ENCODE results near the gene CFAP68. TPM values are rescaled to one million over a fixed set of nuclear protein-coding genes. Genes with fewer than 3 reads are reported as not detected.

The CFAP68 gene
- total and polyA plus RNA-seq, 10 donors = 9.4 to 37.1 (median 13.6) TPM

DNA sequence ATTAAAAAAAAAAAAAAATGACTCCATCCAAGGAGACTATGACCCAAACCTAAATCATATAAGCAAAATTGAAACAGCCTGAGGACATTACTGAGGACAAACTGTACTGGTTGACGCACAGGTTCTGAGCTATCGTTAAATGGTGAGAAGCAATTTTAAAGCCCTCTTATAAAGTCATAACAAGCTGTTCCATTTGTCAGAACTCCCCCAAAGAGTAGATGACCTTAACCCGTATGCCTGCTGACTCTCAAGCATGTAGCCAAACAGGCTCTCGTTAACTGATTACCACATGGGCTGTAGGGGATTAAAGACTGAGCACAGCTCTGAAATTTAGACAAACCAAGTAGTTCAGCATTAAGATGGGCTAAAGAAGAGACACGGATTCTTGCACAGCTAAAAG is 30.0 kb downstream of the CFAP68 start:
- TF ChIP-seq, protein P1, sequence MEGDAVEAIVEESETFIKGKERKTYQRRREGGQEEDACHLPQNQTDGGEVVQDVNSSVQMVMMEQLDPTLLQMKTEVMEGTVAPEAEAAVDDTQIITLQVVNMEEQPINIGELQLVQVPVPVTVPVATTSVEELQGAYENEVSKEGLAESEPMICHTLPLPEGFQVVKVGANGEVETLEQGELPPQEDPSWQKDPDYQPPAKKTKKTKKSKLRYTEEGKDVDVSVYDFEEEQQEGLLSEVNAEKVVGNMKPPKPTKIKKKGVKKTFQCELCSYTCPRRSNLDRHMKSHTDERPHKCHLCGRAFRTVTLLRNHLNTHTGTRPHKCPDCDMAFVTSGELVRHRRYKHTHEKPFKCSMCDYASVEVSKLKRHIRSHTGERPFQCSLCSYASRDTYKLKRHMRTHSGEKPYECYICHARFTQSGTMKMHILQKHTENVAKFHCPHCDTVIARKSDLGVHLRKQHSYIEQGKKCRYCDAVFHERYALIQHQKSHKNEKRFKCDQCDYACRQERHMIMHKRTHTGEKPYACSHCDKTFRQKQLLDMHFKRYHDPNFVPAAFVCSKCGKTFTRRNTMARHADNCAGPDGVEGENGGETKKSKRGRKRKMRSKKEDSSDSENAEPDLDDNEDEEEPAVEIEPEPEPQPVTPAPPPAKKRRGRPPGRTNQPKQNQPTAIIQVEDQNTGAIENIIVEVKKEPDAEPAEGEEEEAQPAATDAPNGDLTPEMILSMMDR (IDR thresholded peaks at IDR 0.05 in 8 of 11, conservative IDR thresholded peaks at IDR 0.05 in 3 of 11) = no peak
- TF ChIP-seq POLR2AphosphoS5 (IDR thresholded peaks at IDR 0.05) = peak in 1 of 3 donors; percentile 37
- H3K4me3 ChIP-seq = peak overlapping the region in 2 of 8 donors; percentile 42 to 62
- 68 to 85% (median 79%) methylated on average over 5 of the region's 5 CpGs for WGBS, 5 donors

DNA sequence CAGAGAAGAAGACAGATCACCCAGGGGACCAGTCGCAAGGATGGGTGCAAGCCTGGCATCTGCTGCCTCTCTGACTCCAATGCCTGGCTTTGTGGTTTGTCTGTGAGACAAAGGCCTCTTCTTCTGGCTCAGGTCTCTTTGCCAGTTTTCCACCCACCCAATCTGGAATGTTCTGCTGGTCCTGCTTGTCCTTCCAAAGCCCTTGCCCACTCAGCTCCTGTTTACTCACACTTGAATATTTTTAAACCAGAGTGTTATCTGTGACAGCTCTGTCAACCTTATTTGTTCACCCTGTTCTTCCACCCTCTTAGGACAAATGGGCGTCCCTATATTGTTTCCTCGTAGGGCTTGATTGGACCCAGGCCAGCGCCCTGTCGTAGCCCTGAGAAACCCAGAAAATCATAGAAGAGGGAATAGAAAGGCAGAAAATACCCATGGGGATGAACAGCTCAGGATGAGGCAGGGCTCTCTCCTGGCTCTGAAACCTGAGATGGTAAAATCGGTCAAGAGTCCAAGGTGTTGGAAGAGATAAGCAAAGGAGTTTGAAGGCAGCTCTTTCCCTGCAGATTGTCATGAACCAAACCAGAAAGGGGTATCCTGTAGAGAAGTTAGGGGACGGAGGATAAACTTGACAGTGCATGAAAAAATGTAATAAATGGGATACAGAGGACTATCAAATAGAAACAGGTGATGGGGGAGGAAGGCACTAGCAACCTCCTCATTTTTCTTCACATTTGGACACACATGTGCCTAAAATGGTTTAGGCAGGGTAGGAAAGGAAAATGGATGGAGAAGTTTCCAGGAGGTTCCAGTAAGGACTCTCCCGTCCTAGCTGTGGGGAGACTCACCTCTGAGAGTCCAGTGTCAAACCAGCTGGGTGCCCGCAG is 31.6 kb downstream of the CFAP68 start:
- WGBS, 5 donors = 65 to 76% (median 70%) methylated on average over 9 of the region's 9 CpGs
- peak overlapping the region in 7 of 8 donors; percentile 58 to 85 (median 80) for H3K27ac ChIP-seq
- H3K4me1 ChIP-seq = no peaks in the 10 kb centered on the region
- DNase-seq = no peak
- peaks cover 0 to 49% (median 25%) of the 10 kb centered on the region in 7 donors for H3K27me3 ChIP-seq (replicated peaks in 1 of 7)
- H3K9me3 ChIP-seq = no peaks in the 10 kb centered on the region
- TF ChIP-seq, protein P1 (IDR thresholded peaks at IDR 0.05 in 8 of 11, conservative IDR thresholded peaks at IDR 0.05 in 3 of 11) = no peak
- TF ChIP-seq POLR2AphosphoS5 (IDR thresholded peaks at IDR 0.05) = no peak
- TF ChIP-seq POLR2A (IDR thresholded peaks at IDR 0.05) = no peak
- intact Hi-C loops (cut with DNase I; ENCODE audit: low total_unique reads) = no loop called here
- peak overlapping the region in 5 of 8 donors; percentile 4 to 62 (median 34) for H3K4me3 ChIP-seq
- H3K36me3 ChIP-seq = no peaks in the 10 kb centered on the region

More for the DNA sequence above, 30.0 kb downstream of the CFAP68 start:
- Histone ChIP-seq H3K27ac (peak overlapping the region in 4 of 8 donors; percentile 80 to 85 (median 81)), H3K27me3 (replicated peaks in 1 of 7) (peaks cover 0 to 40% (median 25%) of the 10 kb centered on the region in 7 donors), H3K4me1 (no peaks in the 10 kb centered on the region), H3K36me3 (no peaks in the 10 kb centered on the region), H3K9me3 (peaks cover 0 to 5% (median 0%) of the 10 kb centered on the region in 8 donors)
- no peak for DNase-seq
- intact Hi-C loops (cut with DNase I; ENCODE audit: low total_unique reads) = no loop called here

DNA sequence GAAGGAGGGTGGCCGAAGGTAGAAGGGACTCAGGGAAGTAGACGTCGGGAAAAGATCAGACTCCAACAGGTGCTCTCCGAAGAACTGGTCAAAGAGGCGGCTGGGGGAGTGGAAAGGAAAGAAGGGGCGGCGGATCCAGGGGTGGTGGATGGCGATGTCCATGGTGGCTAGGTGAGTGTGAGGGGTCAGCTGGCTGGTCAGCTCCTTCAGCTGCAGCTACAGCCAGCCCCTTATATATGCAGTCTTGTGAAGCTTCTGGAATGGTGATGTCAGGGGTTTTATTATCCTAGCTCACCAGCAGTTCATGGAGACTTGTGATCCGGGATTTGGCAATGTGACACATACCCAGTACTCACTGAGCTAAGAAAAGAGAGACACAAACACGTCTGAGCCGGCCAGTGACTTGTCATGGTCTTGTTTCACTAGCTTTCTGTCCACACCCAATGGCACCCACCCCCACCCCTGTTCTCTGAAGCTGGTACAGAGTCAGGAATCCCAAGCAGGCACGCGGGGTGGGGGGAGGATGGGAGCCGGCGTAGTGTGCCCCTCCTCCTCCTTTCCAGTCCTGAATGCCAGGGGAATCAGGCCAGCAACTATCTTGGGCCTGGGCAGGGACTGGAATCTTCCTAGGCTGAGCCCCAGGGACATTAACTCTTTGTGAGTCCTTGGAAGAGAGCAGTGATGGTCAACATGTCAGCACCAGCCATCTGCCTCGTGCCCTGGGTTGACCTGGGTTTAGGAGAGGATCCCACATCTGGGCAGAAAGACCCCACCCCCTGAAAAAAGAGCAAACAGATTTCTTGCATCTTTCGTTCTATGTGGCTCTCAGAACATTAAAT is 32.4 kb downstream of the CFAP68 start, which contains the start of gene CRYAB:
CRYAB (minus strand) TSS at position 208 of the 839 bp plus-strand sequence; CDS start at position 162, 46 bp downstream.
- H3K27me3 ChIP-seq (replicated peaks in 1 of 7) = peaks cover 0 to 55% (median 25%) of the 10 kb centered on the region in 7 donors
- 50 to 71% (median 64%) methylated on average over 16 to 17 of the region's 17 CpGs for WGBS, 5 donors

More for the DNA sequence above, 32.4 kb downstream of the CFAP68 start, which contains the start of gene CRYAB:
- Histone ChIP-seq H3K9me3 (no peaks in the 10 kb centered on the region), H3K27ac (peak within 1 kb of the TSS in 7 of 8 donors; percentile 58 to 85 (median 80)), H3K36me3 (no peaks in the 10 kb centered on the region), H3K4me3 (peak within 1 kb of the TSS in 6 of 8 donors; percentile 4 to 62 (median 32)), H3K4me1 (no peaks in the 10 kb centered on the region)
- TF ChIP-seq POLR2AphosphoS5 (IDR thresholded peaks at IDR 0.05) = peak; percentile 16 to 77 (median 59)
- TF ChIP-seq, protein P1 (IDR thresholded peaks at IDR 0.05 in 8 of 11, conservative IDR thresholded peaks at IDR 0.05 in 3 of 11) = no peak
- intact Hi-C loops (cut with DNase I; ENCODE audit: low total_unique reads) = no loop called here
- no peak for DNase-seq

Data from spleen (tissue), 11 donors.